Activated CD4-positive, CD25-positive, alpha-beta regulatory T cell treated with anti-CD3 and anti-CD28 coated beads, Interleukin-2, amount 50 U/mL, for 72 hours (primary cell): ENCODE results near the gene TLNRD1.

Experiments used
- DNase-seq: peaks from one replicate; pipeline ENCODE4 v3.0.0; 2021

Gene TLNRD1

DNA sequence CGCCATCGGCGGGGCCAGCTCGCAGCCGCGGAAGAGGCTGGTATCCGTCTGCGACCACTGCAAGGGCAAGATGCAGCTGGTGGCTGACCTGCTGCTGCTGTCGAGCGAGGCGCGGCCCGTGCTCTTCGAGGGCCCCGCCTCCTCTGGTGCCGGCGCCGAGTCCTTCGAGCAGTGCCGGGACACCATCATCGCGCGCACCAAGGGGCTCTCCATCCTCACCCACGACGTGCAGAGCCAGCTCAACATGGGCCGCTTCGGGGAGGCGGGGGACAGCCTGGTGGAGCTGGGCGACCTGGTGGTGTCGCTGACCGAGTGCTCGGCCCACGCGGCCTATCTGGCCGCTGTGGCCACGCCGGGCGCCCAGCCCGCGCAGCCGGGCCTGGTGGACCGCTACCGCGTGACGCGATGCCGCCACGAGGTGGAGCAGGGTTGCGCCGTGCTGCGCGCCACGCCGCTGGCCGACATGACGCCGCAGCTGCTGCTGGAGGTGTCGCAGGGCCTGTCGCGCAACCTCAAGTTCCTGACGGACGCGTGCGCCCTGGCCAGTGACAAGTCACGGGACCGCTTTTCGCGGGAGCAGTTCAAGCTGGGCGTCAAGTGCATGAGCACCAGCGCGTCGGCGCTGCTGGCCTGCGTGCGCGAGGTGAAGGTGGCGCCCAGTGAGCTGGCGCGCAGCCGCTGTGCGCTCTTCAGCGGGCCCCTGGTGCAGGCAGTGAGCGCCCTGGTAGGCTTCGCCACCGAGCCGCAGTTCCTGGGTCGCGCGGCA lies 1.8 kb downstream of the TLNRD1 start:
- no peak for DNase-seq

- DNase-seq = no peak
These were observed 2.3 kb downstream of the TLNRD1 start for GRCh38 chr15:81003097-81003350.

GRCh38 chr15:81006124-81006523 lies 5.4 kb downstream of the TLNRD1 start:
- DNase-seq = no peak

- no peak for DNase-seq
These were observed 6.8 kb downstream of the TLNRD1 start for GRCh38 chr15:81007428-81008064.

DNA sequence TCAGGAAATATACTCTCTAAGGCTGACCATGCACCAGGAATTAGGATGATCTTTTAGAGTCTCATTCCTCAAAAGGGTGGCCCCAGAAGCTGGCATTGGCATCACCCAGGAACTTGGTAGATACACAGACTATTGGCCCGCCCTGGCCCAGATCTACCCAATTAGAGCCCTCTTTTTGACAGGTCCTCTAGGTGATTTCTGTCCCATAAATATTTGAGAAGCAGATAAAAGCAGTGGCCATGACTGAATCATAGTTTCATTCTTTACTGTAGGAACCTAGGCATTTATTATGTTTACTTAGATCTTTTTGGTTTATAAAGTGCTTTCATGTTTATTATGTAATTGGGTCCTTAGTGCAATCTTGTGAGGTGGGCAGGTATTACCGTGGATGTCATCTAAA lies 7.6 kb downstream of the TLNRD1 start:
- DNase-seq = no peak

DNA sequence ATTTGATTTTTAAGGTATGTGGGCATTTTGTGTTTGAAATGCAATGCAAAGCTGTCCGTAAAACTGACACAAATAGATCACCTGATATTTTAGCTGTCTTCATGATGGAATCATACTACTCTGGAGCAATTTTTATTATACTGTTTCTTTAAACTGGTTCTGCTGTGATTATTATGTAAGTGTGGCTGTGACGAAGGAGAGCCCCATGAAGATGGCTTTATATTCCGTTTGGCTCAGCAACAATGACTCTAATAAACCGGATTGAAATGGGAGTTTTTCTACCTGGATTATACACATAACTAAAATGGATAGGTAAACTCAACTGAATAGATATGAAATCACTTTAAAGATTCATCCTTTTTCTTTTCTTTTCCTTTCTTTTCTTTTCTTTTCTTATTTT lies 9.4 kb downstream of the TLNRD1 start:
- DNase-seq = no peak

- no peak for DNase-seq
These were observed 10.9 kb downstream of the TLNRD1 start for GRCh38 chr15:81011593-81011992.

- no peak for DNase-seq
These were observed 11.9 kb downstream of the TLNRD1 start for GRCh38 chr15:81012588-81012987.

DNA sequence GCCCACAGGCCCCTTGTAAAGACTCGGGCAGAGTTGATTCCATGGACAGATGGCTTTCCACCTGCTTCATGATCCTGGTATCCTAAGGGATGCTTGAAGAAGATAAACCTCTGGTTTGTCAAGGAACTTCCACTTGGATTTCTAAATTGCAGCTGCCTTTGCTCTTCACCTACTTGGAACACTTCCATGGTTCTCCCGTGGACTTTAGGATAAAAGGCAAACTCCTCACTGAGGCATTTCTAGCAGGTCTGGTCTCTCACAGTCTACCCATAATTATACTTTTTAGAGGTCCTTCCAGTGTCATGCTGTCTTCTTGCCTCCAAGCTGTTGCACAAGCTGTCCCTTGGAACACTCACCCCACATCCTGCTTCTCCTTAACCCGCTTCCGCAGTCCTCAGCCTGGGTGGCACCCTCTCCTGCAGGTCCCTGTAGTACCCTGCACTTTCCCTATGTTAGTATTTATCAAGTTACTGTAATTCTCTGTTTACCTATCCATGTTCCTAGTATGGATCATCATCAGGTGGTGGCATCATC lies 12.7 kb downstream of the TLNRD1 start:
- DNase-seq = no peak

- DNase-seq = no peak
These were observed 13.8 kb downstream of the TLNRD1 start for GRCh38 chr15:81014446-81015093.

DNA sequence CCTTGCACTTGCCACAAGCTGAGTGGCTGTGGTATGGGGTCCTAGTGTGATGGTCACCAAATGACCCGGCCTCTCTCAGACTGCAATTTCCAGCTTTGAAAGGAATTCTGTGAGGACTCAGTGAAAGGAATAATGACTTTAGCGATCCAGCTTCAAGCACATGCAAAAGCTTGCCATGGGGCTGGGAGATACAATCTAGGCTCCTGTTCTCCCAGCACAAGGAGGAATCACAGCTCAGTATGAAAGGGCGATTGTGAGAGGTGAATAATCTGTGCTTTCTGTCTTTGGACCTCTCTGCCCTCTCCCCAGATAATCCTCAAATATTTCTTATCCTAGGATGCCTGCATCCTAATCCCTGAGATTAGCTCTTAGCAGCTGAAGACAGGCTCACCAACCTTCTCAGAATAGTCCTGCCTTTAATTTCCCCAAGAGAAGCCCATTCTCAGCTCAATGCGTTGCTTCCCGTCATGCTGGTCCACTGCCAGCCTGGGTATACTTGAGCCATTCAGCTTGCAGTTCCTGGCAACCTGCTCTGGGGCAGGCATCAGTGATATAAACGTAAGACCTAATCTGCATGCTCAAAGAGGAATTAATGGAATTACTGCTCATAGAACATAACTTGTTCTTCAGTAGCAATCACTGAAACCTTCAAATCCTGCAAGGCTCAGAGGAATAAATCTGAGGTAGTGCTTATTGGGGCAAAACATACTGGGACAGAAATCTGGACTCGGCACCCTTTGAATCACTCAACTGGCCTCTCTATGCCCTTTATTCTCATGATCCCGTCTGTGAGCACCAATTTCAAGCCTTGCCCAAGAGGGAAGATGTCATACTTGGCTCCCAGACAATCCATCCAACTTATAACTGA lies 15.1 kb downstream of the TLNRD1 start:
- DNase-seq = no peak

- no peak for DNase-seq
These were observed 15.9 kb downstream of the TLNRD1 start for GRCh38 chr15:81016489-81017068.

DNA sequence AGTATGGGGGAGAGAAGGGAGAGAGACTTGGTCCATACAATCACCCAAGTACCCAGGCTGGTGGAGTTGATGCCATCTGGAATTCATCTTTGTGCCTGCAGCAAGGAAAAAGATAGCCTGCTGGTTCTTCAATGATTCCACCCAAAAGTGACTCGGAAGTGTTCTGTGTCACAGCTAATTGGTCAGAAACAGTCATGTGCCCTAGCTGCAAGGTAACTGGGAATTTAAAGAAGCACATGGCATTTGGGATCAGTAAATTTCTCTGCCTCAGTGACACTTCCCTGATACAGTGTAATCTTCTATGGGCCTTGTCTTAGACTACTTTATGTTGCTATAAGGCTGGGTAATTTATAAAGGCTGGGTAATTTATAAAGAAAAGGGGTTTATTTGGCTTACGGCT lies 17.5 kb downstream of the TLNRD1 start:
- DNase-seq = no peak

GRCh38 chr15:81021321-81021720 lies 20.6 kb downstream of the TLNRD1 start:
- no peak for DNase-seq

GRCh38 chr15:81023483-81024264 lies 23.0 kb downstream of the TLNRD1 start:
- DNase-seq = peak; percentile 46

GRCh38 chr15:81024265-81024872 lies 23.6 kb downstream of the TLNRD1 start:
- no peak for DNase-seq

DNA sequence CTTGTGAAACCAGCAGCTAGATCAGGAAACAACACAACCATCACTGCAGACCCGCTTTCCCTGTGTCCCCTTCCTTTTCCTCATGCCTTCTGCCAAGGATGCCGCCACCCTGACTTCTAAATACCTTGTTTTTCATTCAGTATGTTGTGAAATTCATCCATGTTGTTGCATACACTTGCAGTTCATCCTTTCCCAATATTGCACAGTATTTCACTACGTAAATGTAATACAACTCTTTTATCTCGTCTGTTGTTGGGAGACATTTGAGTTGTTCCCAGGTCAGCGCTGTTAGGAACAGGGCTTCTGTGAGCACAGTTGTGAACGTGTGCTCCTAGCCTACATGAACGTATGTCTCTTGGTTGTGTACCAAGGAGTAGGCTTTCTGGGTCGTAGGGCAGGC lies 24.2 kb downstream of the TLNRD1 start:
- no peak for DNase-seq

- DNase-seq = no peak
These were observed 25.1 kb downstream of the TLNRD1 start for GRCh38 chr15:81025721-81026370.

- no peak for DNase-seq
These were observed 26.3 kb downstream of the TLNRD1 start for GRCh38 chr15:81026836-81027599.
